Inflammatory macrophage treated with lipopolysaccharide for 4 hours (primary cell): ENCODE results near the gene TGFBR2.

Experiments
- DNase-seq: peaks from one replicate; pipeline ENCODE4 v3.0.0-alpha.2; 2020

The TGFBR2 gene

GRCh38 chr3:30694148-30694547 lies 87.7 kb downstream of the TGFBR2 start:
- no peak for DNase-seq

DNA sequence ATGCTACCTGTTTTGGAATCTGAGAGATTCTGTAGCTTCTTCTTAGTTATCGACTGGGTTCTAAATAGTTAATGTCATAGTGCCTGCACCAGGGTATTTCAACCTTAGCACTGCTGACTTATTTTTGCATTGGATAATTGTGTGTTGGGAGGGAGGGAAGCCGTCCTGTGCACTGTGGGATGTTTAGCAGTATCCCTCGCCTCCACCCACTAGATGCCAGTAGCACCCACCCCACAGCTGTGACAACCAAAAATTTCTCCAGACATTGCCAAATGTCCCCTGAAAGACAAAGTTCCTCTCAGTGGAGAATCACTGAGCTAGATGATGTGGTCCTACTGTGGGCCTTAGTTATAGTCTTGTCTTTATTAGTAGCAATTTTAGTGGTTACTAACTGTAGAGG lies 88.3 kb downstream of the TGFBR2 start:
- no peak for DNase-seq

- no peak for DNase-seq
These were observed 89.1 kb downstream of the TGFBR2 start for GRCh38 chr3:30695302-30696061.

- no peak for DNase-seq
These were observed 90.0 kb downstream of the TGFBR2 start for GRCh38 chr3:30696403-30696819.

DNA sequence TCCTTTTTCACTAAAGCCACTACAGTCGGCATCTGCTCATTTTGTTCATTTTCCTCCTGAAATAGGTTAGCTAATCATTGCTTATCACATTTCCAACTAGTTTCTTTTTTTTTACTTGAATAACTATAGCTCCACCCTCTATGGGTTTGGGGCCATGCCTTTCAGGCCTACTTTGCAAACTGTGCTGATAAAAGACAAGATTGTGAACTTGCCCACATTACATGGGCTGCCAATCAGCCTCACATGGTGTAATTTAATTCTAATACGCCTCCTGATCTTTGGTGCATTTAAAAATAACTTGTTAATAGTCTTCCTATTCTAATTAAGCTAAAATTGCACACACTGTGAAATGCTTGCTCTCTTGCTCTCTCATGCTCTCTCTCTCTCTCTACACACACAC lies 90.5 kb downstream of the TGFBR2 start:
- DNase-seq = no peak

DNA sequence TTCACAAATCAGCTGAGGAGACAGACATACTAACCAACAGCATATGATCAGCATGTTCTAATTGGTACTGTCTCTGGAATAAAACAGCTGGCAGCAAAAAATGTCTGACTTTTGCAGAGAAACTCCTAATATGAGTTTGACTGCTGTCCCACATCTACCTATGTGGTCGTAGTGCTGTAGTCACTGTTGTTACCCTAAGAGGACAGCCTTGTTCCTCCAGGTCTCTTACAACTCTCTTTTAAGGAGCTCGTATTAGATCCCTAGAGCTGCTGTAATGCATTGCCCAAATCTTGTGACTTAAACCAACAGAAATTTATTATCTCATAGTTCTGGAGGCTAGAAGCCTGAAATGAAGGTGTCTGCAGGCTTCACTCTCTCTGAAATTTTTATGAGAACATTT lies 92.1 kb downstream of the TGFBR2 start:
- DNase-seq = no peak

DNA sequence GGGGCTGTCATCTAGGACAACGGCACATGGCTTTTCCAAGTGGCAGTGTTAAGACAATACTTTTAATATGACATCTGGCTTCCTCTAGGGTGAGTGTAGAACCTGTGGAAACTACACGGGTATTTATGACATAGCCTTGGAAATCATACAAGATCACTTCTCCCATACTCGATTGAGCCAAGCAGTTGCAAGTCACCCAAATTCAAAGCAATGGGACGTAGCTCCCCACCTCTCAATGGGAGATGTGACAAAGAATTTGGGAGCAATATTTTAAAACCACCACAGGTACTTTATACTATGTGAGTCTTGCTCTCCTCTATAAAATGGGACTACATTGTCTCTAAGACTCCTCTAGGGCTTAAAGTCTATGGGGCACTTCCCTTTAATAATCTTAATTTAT lies 93.5 kb downstream of the TGFBR2 start:
- no peak for DNase-seq

GRCh38 chr3:30700702-30701321 lies 94.4 kb downstream of the TGFBR2 start:
- no peak for DNase-seq

DNA sequence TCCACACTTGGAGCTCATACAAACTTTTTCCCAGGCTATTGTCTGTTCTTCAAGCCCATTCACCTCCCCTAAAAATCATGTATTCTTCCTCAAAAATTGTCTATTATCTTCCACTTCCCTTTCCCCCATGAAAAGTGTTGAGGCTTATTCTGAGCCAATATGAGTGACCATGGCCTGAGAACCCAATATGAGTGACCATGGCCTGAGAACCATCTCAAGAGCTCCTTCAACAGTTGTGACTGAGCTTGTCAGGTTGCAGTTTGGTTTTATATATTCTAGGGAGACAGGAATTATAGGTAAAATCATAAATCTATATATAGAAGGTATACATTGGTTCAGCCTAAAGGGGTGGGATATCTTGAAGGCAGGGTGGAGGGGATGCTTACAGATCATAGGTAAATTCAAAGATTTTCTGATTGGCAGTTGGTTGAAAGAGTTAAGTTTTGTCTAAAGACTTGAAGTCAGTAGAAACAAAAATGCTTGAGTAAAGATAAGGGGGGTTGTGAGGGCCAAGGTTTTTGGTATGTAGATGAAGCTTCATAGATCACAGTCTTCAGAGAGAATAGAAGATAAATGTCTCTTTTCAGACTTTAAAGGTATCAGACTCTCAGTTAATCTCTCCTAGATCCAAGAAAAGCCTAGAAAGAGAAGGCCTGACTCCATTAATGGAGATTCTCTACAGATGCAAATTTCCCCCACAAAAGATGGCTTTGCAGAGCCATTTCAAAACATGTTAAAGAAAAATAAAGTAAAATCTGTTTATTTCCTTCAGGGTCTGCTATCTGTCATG lies 95.8 kb downstream of the TGFBR2 start:
- DNase-seq = no peak

DNA sequence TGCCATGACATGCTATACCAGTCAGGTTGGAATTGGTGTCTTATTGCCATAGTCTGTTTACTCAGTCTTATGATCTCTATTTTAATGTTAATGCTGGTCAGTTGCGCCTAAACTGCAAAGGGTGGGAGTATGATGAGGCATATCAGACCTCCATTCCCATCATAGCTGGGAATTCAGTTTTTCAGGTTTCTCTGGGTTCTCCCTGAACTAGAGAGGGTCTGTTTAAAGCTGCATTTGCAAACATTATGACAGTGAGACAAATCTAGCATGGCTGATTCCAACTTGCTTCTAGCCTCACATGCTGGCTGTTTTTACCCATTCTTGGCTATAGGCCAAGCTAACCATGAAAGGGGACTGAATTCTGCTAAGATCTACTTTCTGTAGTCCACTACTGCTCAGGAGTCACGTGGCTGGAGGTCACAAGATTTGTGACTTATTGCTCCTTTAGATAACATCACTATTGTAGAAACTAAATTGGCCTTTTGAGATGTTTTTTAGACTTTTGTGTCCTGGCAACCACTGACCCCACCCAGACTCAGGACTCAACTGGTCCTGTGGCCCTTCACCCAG lies 96.5 kb downstream of the TGFBR2 start:
- peak; percentile 32 for DNase-seq

GRCh38 chr3:30704931-30705890 lies 98.8 kb downstream of the TGFBR2 start:
- DNase-seq = no peak

GRCh38 chr3:30707825-30708224 lies 101.4 kb downstream of the TGFBR2 start:
- DNase-seq = no peak

GRCh38 chr3:30708472-30708871 lies 102.1 kb downstream of the TGFBR2 start:
- no peak for DNase-seq

- no peak for DNase-seq
These were observed 103.6 kb downstream of the TGFBR2 start for GRCh38 chr3:30710017-30710416.

DNA sequence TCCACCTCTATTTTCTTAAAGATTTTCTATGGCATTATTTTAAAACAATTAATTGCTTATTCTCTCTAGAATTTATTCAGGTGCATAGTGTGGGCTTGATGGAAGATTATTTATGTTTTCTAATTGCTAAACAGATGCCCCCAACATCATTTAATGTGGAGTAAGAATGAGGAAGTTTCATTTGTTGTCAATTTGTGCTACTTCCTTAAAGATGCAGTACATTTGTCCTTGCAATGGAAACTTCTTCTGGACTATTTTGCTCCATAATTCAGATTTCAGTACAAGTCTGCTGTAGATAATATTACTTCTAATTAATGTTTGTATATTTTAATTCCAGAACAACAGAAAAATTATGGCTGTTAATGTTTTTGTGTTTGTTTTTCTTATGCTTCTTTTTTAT lies 104.8 kb downstream of the TGFBR2 start:
- DNase-seq = peak; percentile 27

DNA sequence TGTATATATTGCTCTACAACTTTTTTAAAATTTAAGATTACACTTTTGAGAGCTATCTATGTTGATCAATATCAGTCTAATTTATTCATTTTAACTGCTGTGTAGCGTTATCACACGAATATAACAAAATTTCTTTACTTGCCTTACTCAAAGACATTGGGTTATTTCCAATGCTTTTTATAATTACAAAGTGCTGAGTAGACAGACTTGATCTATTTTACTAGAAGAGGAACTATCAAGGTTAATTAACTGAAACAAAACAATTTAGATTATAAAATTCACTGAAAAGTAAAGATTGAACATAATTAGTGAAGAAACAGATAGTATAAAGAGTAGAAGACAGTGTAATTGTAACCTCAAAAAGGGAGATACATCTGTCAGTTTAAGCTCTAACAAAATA lies 105.5 kb downstream of the TGFBR2 start:
- DNase-seq = no peak

DNA sequence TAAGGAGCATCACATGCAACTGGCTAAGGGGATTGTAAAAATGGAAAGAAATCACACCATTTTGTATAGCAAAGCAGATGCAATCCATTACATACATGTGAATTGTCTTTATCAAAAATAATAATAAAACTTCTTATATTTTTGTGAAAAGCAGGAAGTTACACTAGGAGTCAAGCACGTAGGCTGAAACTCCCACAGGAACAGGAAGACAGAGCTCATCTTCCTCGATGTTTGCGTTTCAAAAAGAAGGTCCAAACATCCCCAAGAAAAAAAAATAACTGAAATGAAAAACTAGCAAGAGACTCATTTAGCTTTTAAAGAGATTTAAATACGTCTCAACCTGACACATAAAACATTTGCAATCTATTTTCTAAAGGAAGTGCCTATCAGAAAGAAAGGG lies 106.6 kb downstream of the TGFBR2 start:
- peak; percentile 42 for DNase-seq

DNA sequence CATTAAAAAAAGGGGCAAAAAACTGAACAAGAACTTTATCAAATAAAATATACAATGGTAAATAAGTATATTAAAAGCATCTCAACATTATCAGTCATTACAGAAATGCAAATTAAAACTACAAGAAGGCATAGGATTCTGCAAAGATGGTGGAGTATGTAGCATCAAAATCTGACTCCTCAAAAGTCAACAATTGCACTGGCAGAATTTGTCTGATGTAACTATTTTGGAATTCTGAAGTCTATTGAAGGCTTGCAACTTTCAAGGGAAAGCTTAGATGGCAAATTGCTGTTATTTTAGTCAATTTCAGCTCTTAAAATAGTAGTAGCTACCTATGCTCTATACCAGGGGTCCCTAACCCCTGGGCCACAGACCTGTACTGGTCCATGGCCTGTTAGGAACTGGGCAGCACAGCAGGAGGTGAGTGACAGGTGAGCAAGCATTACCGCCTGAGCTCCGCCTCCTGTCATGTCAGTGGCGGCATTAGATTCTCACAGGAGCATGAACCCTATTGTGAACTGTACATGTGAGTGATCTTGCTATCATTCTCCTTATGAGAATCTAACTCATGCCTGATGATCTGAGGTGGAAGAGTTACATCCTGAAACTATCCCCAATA lies 107.6 kb downstream of the TGFBR2 start:
- DNase-seq = no peak

DNA sequence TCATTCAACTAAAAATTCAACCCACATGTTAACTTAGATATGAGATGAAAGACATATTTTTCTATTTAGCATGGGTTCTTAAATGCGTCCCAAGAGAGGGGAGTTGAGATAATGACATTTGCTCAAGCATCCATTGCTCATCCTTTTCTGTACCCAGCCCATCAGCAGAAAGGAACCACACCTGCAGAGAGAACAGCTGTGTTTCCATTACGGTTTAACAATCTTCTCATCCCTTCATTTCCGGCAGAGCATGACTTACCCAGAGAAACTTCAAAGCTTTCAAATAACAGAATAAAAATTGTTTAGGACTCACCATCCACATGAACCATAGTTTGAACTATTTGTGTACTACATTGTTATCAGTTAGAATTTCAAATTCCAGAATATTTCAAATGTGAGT lies 113.1 kb downstream of the TGFBR2 start:
- no peak for DNase-seq

DNA sequence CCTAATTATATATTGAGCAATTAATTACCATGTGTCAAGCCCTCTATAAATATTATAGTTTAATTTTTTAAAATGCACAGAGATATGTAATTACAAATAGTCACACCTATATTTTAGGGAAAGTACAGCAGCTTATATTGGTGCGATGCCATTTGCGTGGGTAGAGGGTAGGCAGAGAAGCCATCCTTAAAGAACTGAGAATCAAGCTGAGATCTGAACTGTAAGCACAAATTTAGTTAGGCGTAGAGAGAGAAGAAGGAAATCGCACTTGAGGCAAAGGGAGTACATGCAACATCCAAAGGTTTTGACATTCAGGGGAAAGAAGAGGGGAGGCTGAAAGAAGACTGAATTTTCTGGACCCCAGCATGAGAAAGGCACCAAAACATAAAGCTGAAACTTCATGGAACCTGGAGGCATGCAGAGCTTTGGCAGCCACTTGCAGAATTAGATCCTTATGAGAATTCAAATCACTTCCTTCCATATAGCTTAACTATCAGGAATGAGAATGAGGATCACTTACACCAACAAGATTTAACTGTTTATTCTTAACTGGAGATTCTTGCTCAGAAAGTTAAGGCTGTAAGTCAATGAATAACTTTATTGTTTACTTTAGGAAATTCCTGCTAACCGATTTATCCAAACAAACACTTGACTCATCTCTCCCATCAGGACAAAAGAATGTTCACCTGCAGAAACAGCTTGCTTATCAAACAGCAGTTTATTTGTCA lies 114.3 kb downstream of the TGFBR2 start:
- no peak for DNase-seq

DNA sequence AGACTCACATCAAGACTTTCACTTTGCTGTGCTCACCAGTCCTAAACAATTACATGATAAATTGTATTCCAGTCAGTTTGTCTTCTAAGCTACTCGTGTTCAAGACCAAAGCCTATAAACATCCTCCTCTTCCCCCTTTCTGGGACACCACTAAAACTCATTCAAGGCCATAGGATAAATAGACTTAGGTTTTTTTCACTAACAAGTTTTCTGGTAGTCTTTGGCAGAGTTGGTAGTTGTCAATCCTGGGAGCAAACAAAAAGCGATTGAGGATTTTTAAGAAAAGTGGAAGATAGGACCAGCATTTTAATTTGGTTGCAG lies 114.9 kb downstream of the TGFBR2 start:
- no peak for DNase-seq
